ENCODE results near the gene CARD10. TPM values are rescaled to one million over a fixed set of nuclear protein-coding genes. Genes with fewer than 3 reads are reported as not detected.
A peak's percentile ranks its signal among the peaks of the same experiment; 100 is the strongest.

The CARD10 gene
- total RNA-seq, 1 experiment from 2014 or later: 50.4 TPM

DNA sequence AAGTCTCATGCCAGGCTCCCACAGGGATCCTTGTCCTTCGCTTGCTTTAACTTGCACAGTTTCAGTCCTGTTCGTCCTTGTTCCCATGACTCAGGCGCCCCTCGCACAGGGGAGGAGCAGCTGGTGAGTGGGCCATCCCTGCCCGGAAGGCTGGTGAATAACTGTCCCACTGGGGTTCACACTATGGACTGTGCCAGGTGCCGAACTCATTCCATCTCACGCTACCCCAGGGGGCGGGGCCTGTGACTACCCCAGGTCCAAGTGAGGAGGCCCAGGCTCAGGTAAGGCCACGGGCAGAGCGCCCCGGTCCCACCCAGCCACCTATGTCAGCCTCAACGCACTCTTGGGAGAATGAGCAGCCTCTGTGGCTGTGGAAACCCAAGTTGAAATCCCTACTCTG, 7.2 kb upstream of the CARD10 start:
- no peak for DNase-seq (ENCODE audit: low spot score)

- DNase-seq (ENCODE audit: low spot score): no peak
Measured at GRCh38 chr22:37525746-37526350, 6.6 kb upstream of the CARD10 start.

- DNase-seq (ENCODE audit: low spot score): peak; percentile 54
Measured at GRCh38 chr22:37525073-37525745, 6.0 kb upstream of the CARD10 start.

- no peak for DNase-seq (ENCODE audit: low spot score)
Measured at GRCh38 chr22:37522482-37522881, 3.3 kb upstream of the CARD10 start.

DNA sequence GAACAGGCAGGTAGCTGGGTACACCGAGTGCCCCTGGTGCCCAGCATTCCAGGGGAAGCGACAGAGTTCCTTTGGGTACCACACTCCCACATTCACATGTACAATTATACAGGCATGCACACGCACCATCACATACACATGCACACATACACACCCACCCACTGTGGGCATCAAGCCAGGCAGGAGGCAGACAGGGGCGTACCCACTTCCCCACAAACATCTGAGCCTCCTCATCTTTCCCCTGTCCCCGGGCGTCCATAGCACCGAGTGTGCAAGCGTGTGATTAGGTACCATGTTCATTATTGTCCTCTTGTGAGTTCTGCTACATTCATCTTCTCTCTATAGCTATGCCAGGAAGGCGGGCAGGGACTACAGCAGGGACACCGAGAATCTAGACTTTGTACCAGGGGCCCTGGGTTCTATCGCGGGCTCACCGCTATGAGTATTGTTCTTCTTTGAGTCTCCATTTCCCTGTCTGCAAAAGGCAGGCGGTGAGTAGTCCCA, 2.1 kb upstream of the CARD10 start:
- no peak for DNase-seq (ENCODE audit: low spot score)

- DNase-seq (ENCODE audit: low spot score): no peak
Measured at GRCh38 chr22:37520776-37521191, 1.6 kb upstream of the CARD10 start.

DNA sequence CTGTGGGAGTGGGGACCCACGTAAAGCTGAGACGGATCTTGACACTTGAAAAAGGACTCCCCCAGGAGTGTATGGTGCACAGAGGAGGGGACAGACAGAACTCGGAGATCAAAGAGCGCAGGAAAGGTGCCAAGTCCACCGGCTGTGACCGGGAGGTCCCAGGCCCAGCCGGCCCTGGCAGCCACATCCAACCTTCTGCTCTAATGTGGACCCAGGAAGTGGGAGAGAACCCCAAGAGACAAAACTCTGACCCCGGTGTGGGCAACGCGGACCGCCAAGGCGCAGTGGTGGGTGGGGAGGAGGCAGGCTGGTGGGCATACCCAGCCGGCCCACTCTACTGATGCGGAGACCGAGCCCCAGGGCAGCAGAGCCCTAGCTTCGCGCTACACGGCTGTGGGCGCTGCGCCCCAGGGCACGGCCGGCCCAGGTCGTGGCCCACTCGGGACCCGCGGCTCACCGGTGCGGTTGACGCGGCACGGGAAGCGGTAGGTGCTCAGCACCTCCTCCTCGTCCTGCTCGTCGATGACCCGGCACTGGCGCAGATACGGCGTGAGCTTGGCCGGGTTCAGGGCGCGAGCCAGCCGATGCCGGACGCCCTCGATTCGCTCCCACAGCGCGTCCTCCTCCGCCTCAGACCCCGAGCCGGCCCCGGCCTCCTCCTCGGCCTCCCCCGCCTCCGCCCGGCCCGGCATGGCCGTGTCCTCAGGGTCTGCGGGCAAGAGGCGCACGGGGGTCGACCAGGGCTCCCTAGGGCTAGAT, 527 bp downstream of the CARD10 start:
- DNase-seq (ENCODE audit: low spot score): no peak

GRCh38 chr22:37517826-37518450, 1.3 kb downstream of the CARD10 start:
- DNase-seq (ENCODE audit: low spot score): no peak

- DNase-seq (ENCODE audit: low spot score): no peak
Measured at GRCh38 chr22:37516456-37516855, 2.8 kb downstream of the CARD10 start.

- no peak for DNase-seq (ENCODE audit: low spot score)
Measured at GRCh38 chr22:37515901-37516300, 3.3 kb downstream of the CARD10 start.

GRCh38 chr22:37514526-37515051, 4.6 kb downstream of the CARD10 start:
- DNase-seq (ENCODE audit: low spot score): no peak

- no peak for DNase-seq (ENCODE audit: low spot score)
Measured at GRCh38 chr22:37511395-37512104, 7.7 kb downstream of the CARD10 start.

- no peak for DNase-seq (ENCODE audit: low spot score)
Measured at GRCh38 chr22:37510091-37510490, 9.1 kb downstream of the CARD10 start.

GRCh38 chr22:37509059-37509860, 10.0 kb downstream of the CARD10 start:
- DNase-seq (ENCODE audit: low spot score): no peak

DNA sequence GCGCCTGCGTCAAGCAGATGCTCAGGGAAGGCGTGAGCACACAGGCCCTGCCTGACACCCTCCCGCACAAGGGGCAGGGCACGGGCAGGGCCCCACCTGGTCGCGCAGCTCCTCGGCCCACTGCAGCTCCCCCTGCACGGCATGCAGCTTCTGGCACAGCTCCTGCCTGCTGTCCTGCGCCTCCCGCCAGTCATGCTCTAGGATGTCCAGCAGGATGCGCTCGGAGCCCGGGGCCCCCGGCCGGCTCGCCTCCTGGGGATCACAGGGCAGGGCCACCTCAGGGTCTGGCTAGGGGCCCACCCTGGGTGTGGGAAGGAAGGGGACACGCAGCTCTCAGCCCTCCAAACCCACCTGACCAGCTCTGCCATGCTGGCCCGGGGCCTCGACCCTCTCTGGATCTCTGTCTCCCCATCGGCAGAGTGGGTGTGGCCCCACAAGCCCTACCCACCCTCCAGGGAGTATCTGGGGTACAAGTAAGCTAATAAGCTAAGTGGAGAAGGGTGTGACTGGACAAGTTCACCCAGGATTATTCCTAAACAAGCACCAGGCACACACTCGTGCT, 10.7 kb downstream of the CARD10 start:
- no peak for DNase-seq (ENCODE audit: low spot score)

DNA sequence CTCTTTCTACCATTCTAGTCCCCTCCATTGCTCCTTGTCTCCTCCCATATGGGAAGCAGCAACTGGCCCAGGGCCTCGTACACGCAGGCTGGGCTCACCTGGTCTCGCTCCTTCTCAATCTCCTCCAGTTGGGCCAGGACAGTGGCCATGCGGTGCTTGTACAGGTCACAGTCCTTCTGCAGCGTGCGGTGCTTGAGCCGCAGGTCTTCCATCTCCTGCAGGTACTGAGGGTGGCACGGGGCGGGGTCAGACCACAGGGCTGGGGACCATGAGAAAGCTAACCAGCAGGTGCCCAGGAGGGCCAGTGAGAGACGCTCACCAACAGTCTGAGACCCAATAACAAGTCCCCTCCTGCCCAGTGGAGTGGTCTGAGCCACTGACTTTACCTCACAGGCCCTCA, 11.5 kb downstream of the CARD10 start:
- DNase-seq (ENCODE audit: low spot score): no peak

GRCh38 chr22:37505989-37506388, 13.2 kb downstream of the CARD10 start:
- no peak for DNase-seq (ENCODE audit: low spot score)

DNA sequence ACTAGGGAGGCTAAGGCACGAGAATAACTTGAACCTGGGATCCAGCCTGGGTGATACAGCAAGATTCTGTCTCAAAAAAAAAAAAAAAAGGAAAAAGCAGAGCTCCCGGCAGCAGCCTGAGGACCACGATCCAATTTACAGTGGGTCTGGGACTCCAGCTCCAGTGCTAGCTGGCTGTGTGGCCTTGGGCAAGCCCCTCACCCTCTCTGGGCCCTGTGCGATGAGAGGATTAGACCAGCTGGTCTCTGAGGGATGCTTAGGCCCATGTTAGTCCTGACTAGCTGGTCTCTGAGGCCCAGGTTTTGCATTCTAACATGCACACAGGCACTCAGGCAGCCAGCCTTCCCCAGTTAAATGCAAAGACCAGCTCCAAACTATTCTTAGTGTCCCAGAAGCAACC, 13.7 kb downstream of the CARD10 start:
- DNase-seq (ENCODE audit: low spot score): no peak

DNA sequence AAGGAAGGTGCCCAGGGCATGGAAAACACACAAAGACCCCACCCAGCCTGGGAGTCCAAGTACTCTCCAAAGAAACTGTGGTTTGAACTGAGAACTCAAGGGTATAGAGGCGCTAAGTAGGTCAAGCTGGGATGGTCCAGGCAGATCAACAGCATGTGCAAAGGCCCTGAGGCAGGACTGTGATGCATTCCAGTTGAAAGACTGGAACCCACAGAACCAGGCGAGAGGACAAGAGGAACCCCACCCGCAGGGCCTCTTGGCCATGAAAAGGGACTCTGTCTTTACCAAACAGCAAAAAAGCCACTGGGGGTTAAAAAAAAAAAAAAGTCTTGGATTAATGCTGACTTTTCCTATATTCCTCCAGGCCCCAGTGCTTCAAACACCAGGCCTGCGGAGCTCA, 14.3 kb downstream of the CARD10 start:
- no peak for DNase-seq (ENCODE audit: low spot score)

DNA sequence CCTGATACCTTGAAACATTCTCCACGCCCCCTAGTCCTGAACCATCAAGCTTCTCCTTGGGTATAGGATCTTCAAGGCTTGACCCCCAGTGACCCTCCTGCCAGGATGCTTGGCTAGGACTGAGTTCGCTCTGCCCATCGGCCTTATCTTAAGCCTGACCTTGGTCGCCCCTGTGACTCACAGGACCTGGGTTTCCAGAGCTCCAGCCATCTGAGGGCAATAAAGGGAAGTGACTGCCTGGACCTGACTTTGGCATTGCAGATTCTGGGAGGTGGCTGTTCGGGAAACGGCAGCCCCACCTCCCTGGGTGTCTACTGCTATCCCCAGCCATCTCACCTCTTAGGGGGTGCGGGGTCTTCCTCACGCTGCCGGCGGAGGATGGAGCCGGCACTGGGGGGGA, 15.4 kb downstream of the CARD10 start:
- DNase-seq (ENCODE audit: low spot score): no peak
